Measurements from ENCODE around the gene DISC1. TPM values are rescaled to one million over a fixed set of nuclear protein-coding genes. Genes with fewer than 3 reads are reported as not detected.

The DISC1 gene
- polyA plus RNA-seq, 1 donor, result 6.3 TPM

Other genes starting within 250 kb of the DISC1 start
- 44.3 TPM for gene EGLN1, start 204.5 kb upstream of the DISC1 start, polyA plus RNA-seq (ENCODE audit: insufficient read length)
- gene TSNAX, start 98.1 kb upstream of the DISC1 start, polyA plus RNA-seq (ENCODE audit: insufficient read length), result 32.0 TPM